ENCODE results near the gene RSBN1.

- no peak for TF ChIP-seq POLR2A (IDR thresholded peaks at IDR 0.05; ENCODE audit: low read depth, low read length)
- TF ChIP-seq TAF1 (IDR thresholded peaks at IDR 0.05; ENCODE audit: borderline replicate concordance, low read depth, low read length) = no peak
- no peak for TF ChIP-seq POLR2AphosphoS5 (IDR thresholded peaks at IDR 0.05; ENCODE audit: low read depth, low read length)
These were observed 46.7 kb downstream of the RSBN1 start for GRCh38 chr1:113765306-113766230.
